Activated T-helper 17 cell treated with anti-CD3 and anti-CD28 coated beads, Interleukin-2, amount 50 U/mL, for 72 hours (primary cell): ENCODE results near the gene KRT26. TPM values are rescaled to one million over a fixed set of nuclear protein-coding genes. Genes with fewer than 3 reads are reported as not detected.
"Not testable (repeated sequence)": the region's sequence is repeated elsewhere in the genome, so short reads cannot be mapped to it uniquely, and the experiment has no call there.

Experiments used
- ATAC-seq: fragments of 150-1000 bp; cut with Tn5 transposase; replicated peaks from 2 replicates; pipeline ENCODE4 v1.10.0; 2021; ENCODE audit warnings: mild to moderate bottlenecking, moderate library complexity
- H3K27ac Mint-ChIP-seq: one replicate; pipeline ENCODE4 v1.8.0; 2022; ENCODE audit warnings: mixed read lengths
- H3K27me3 Mint-ChIP-seq: one replicate; pipeline ENCODE4 v1.8.0; 2022; ENCODE audit warnings: mixed read lengths
- H3K36me3 Mint-ChIP-seq: one replicate; pipeline ENCODE4 v1.8.0; 2022; ENCODE audit warnings: low read depth, mild to moderate bottlenecking, mixed read lengths
- H3K4me1 Mint-ChIP-seq: one replicate; pipeline ENCODE4 v1.8.0; 2022; ENCODE audit warnings: mixed read lengths
- H3K4me3 Mint-ChIP-seq: one replicate; pipeline ENCODE4 v1.8.0; 2022; ENCODE audit warnings: mild to moderate bottlenecking, mixed read lengths
- H3K9me3 Mint-ChIP-seq: one replicate; pipeline ENCODE4 v1.8.0; 2022; ENCODE audit warnings: mixed read lengths
- total RNA-seq, 2 donors: library from RNA; stranded (reverse); gene quantifications; one replicate each; pipeline ENCODE4 v1.2.3, GENCODE V29; 2022

KRT26 gene
- total RNA-seq, result not detected

- Mint-ChIP-seq H3K4me3 (no peak within 1 kb of the TSS), H3K36me3 (no peaks in the 10 kb centered on the region), H3K27me3 (peaks cover 42% of the 10 kb centered on the region), H3K27ac (no peak within 1 kb of the TSS), H3K9me3 (no peaks in the 10 kb centered on the region), H3K4me1 (no peaks in the 10 kb centered on the region)
- ATAC-seq, result no peak
Measured at GRCh38 chr17:40772101-40772500, at the start of gene KRT26. KRT26 (minus strand) TSS chr17:40772201; CDS start chr17:40772113, 88 bp downstream.

GRCh38 chr17:40821536-40821935 is 49.5 kb upstream of the KRT26 start:
- H3K9me3 Mint-ChIP-seq, result peaks cover 3% of the 10 kb centered on the region
- H3K4me1 Mint-ChIP-seq, result peaks cover 10% of the 10 kb centered on the region
- H3K36me3 Mint-ChIP-seq, result peaks cover 30% of the 10 kb centered on the region
- no peak for ATAC-seq
- H3K27ac Mint-ChIP-seq, result no peak overlapping the region
- no peak overlapping the region for H3K4me3 Mint-ChIP-seq
- H3K27me3 Mint-ChIP-seq, result peaks cover 7% of the 10 kb centered on the region

DNA sequence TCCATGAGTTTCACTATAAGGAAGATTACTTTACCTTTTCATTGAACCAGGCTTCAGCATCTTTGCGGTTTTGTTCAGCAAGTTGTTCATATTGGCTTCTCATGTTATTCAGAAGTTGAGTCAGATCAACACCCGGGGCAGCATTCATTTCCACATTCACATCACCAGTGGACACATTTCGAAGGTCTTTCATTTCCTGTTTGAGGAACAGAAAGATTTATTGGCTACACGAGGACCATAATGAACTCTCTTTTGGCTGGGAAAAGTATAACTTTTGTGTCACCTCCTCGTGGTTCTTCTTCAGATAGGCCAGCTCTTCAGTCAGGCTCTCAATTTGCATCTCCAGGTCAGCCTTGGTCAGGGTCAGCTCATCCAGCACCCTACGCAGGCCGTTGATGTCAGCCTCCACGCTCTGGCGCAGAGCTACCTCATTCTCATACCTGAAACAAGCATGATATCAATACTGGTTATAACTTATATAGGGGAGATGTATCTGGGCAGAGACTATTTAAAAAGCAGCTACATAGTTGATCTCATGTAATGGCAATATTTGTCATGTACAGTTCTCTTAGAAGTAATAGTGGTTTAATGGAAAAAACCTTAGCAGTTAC is 48.3 kb upstream of the KRT26 start:
- Mint-ChIP-seq H3K36me3 (peaks cover 33% of the 10 kb centered on the region), H3K4me3 (peak overlapping the region; percentile 99), H3K4me1 (peaks cover 10% of the 10 kb centered on the region), H3K9me3 (peaks cover 3% of the 10 kb centered on the region), H3K27ac (peak overlapping the region; percentile 97), H3K27me3 (peaks cover 4% of the 10 kb centered on the region)
- peak; percentile 39 for ATAC-seq

GRCh38 chr17:40819528-40820125 is 47.6 kb upstream of the KRT26 start:
- peaks cover 10% of the 10 kb centered on the region for H3K4me1 Mint-ChIP-seq
- H3K36me3 Mint-ChIP-seq, result peaks cover 33% of the 10 kb centered on the region
- peak overlapping the region; percentile 97 for H3K27ac Mint-ChIP-seq
- H3K27me3 Mint-ChIP-seq, result peaks cover 6% of the 10 kb centered on the region
- peaks cover 3% of the 10 kb centered on the region for H3K9me3 Mint-ChIP-seq
- ATAC-seq, result no peak
- H3K4me3 Mint-ChIP-seq, result peak overlapping the region; percentile 99

- ATAC-seq, result peak; percentile 87
- H3K36me3 Mint-ChIP-seq, result peaks cover 33% of the 10 kb centered on the region
- H3K27me3 Mint-ChIP-seq, result peaks cover 9% of the 10 kb centered on the region
- peaks cover 3% of the 10 kb centered on the region for H3K9me3 Mint-ChIP-seq
- H3K27ac Mint-ChIP-seq, result peak overlapping the region; percentile 97
- H3K4me3 Mint-ChIP-seq, result peak overlapping the region; percentile 99
- H3K4me1 Mint-ChIP-seq, result peaks cover 10% of the 10 kb centered on the region
Measured at GRCh38 chr17:40818733-40819527, 46.9 kb upstream of the KRT26 start.

- Mint-ChIP-seq H3K4me1 (peaks cover 10% of the 10 kb centered on the region), H3K36me3 (peaks cover 33% of the 10 kb centered on the region), H3K9me3 (peaks cover 3% of the 10 kb centered on the region), H3K27ac (peak overlapping the region; percentile 97), H3K27me3 (peaks cover 13% of the 10 kb centered on the region), H3K4me3 (peak overlapping the region; percentile 99)
- no peak for ATAC-seq
Measured at GRCh38 chr17:40818343-40818732, 46.3 kb upstream of the KRT26 start.

GRCh38 chr17:40817103-40817682 is 45.2 kb upstream of the KRT26 start:
- Mint-ChIP-seq H3K4me1 (peaks cover 10% of the 10 kb centered on the region), H3K9me3 (peaks cover 3% of the 10 kb centered on the region), H3K27ac (peak overlapping the region; percentile 39), H3K27me3 (peaks cover 15% of the 10 kb centered on the region), H3K4me3 (peak overlapping the region; percentile 99), H3K36me3 (peaks cover 30% of the 10 kb centered on the region)
- no peak for ATAC-seq

- Mint-ChIP-seq H3K9me3 (peaks cover 3% of the 10 kb centered on the region), H3K36me3 (peaks cover 24% of the 10 kb centered on the region), H3K4me1 (peaks cover 10% of the 10 kb centered on the region), H3K27ac (no peak overlapping the region), H3K27me3 (peaks cover 18% of the 10 kb centered on the region), H3K4me3 (peak overlapping the region; percentile 99)
- no peak for ATAC-seq
Measured at GRCh38 chr17:40816569-40816968, 44.6 kb upstream of the KRT26 start.

DNA sequence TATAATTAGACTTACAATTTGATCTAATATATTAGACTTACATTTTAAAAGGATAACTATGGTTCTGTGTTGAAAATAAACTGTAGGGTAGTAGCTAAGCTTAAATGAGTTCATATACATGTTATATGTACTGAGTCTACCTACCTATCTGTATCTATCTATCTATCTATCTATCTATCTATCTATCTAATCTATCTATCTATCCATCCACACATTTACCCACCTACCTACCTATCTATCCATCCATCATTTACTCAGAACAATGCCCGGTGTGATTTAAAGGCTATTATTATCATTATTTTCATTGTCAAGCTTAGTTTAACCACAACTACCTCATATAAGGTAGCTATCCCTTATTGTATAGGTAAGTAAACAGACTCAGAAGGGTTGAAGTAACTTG is 43.4 kb upstream of the KRT26 start:
- peaks cover 10% of the 10 kb centered on the region for H3K4me1 Mint-ChIP-seq
- H3K27ac Mint-ChIP-seq, result no peak overlapping the region
- no peak for ATAC-seq
- peaks cover 3% of the 10 kb centered on the region for H3K9me3 Mint-ChIP-seq
- peaks cover 26% of the 10 kb centered on the region for H3K27me3 Mint-ChIP-seq
- H3K36me3 Mint-ChIP-seq, result peaks cover 24% of the 10 kb centered on the region
- H3K4me3 Mint-ChIP-seq, result no peak overlapping the region

- H3K27me3 Mint-ChIP-seq, result peaks cover 33% of the 10 kb centered on the region
- not testable (repeated sequence) for ATAC-seq, H3K27ac Mint-ChIP-seq
Measured at GRCh38 chr17:40814657-40815056, 42.7 kb upstream of the KRT26 start.

GRCh38 chr17:40813804-40814203 is 41.8 kb upstream of the KRT26 start:
- no peak for ATAC-seq
- peaks cover 24% of the 10 kb centered on the region for H3K36me3 Mint-ChIP-seq
- peaks cover 3% of the 10 kb centered on the region for H3K9me3 Mint-ChIP-seq
- H3K27ac Mint-ChIP-seq, result no peak overlapping the region
- H3K27me3 Mint-ChIP-seq, result peaks cover 38% of the 10 kb centered on the region
- H3K4me1 Mint-ChIP-seq, result peaks cover 10% of the 10 kb centered on the region
- H3K4me3 Mint-ChIP-seq, result no peak overlapping the region

More at GRCh38 chr17:40814657-40815056, 42.7 kb upstream of the KRT26 start:
- Mint-ChIP-seq H3K36me3 (peaks cover 24% of the 10 kb centered on the region), H3K4me1 (peaks cover 10% of the 10 kb centered on the region)
- not testable (repeated sequence) for H3K9me3 Mint-ChIP-seq, H3K4me3 Mint-ChIP-seq

GRCh38 chr17:40812639-40813038 is 40.6 kb upstream of the KRT26 start:
- peaks cover 10% of the 10 kb centered on the region for H3K4me1 Mint-ChIP-seq
- peaks cover 43% of the 10 kb centered on the region for H3K27me3 Mint-ChIP-seq
- H3K4me3 Mint-ChIP-seq, result no peak overlapping the region
- H3K27ac Mint-ChIP-seq, result no peak overlapping the region
- no peak for ATAC-seq
- peaks cover 14% of the 10 kb centered on the region for H3K36me3 Mint-ChIP-seq
- peaks cover 3% of the 10 kb centered on the region for H3K9me3 Mint-ChIP-seq

DNA sequence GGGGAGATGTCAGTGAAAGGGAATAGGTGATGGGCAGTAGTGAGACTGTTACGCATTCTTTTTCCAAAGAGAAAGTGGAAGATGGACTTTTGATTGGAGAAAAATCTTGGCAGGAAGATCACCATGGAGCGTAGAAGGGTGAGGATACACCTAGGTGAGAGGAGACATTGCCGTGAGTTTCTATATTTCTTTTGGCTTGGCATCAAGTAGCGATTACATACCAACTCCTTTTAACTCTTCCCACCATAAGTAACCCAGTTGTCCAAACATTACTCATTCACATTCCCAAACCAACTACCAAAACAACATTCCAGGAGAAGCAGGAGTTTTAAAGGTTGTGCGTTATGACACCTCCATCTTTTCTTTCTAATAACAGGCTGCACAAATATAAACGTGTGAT is 38.5 kb upstream of the KRT26 start:
- Mint-ChIP-seq H3K9me3 (no peaks in the 10 kb centered on the region), H3K27me3 (peaks cover 54% of the 10 kb centered on the region), H3K27ac (no peak overlapping the region), H3K4me3 (no peak overlapping the region), H3K36me3 (no peaks in the 10 kb centered on the region), H3K4me1 (no peaks in the 10 kb centered on the region)
- no peak for ATAC-seq

DNA sequence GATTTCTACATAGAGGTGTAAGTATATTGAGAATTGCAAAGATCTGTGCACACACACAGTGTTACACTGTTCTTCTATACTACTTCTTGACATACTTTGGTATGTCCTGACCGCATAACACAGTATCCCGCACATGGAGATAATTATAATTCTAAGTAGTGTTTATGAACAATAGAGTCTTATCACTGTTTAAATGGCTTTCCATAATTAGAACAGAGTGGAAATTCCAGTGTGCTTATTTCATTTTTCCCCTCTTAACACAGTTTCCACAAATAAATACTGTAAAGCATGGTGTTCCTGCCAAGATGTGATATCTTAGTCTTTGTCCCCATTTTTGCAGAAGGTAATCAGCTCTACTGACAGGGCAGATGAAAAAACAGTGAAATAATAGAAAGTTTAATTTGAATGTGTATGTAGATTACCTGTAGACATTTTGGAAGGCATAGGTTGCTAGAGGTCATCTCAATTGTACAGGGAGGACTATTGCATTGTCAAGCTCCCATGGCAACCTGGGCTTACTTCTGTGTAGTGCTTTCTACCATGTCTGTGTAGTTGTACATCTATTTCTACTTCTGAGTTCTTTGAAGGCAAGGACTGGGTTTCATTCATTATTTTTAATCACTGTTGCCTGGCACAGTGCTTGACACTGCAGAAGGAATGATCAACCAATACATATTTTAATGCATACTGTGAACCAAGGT is 37.9 kb upstream of the KRT26 start:
- Mint-ChIP-seq H3K27me3 (peaks cover 60% of the 10 kb centered on the region), H3K27ac (no peak overlapping the region), H3K4me3 (no peak overlapping the region), H3K9me3 (no peaks in the 10 kb centered on the region), H3K36me3 (no peaks in the 10 kb centered on the region), H3K4me1 (no peaks in the 10 kb centered on the region)
- no peak for ATAC-seq
